ENCODE measurements around the gene ZFHX3.
"Not testable (repeated sequence)": the region's sequence is repeated elsewhere in the genome, so short reads cannot be mapped to it uniquely, and the experiment has no call there.

ZFHX3 gene

DNA sequence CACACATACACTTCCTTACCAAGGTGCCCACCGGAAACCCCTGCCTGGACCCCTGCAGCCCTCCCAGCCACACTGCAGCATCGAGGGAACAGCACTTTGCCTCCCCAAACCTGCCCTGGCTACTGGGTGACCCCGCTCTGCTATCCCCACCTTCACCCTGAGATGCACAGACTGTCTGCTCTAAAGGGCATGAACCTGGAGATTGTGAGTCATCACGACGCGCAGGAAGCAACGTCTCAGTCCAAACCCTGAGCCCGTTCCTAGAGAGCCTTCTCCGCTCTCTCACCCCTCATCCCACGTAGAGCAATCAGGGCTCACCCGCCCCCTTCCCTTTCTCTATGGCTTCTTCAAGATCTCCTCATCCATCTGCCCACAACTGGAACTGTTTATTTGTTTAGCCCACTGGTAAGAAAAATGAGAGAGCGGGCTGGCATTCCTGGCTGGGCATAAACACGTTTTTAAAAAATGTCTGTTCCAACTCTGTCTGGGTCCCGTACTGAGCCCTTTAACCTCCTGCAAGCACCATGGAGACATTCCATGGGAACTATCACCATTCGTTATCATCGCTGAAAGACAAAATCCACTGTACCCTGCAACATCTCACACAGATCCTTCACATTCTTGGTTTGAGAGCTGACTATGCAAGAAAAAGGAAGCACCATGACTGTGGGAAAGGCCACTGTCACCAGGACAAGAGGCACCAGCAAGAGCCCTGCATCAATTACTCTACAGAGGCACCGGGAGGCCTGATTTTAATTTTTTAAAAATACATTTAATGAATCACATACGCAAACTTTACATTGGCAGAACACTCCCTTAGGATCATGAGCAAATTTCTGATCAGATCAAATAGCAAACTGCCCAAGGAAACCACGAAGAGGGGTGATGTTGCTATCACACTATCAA, 28.2 kb downstream of the ZFHX3 start:
- no peak for DNase-seq

DNA sequence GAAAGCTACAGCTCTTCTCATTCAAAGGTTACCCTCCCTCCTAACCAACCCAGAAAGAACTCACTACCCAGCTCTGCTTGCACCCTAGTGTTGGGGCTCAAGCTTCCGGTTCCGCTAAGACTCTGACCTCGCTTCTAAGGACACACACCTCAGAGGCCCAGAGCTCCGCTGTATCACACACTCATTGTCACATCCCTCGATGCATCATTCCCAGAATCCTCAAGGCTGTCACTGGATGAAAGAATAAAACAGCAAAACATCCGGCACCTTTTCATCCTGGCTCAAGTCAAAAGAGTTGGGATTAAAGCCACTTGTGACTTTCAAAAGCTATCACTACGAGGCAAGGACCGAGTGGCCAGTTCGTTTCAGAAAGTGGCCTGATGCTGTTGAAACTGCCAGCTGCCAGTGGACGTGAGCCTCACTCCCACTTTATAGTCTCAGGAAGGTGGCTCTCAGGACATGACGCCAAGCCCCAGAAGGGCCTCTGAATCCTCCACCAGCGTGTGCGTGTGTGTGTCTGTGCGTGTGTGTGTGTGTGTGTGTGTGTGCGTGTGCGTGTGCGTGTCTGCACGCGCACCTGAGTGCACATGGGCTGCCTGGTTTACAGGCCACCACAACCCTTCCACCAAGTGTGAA, 29.0 kb downstream of the ZFHX3 start:
- no peak for DNase-seq

DNA sequence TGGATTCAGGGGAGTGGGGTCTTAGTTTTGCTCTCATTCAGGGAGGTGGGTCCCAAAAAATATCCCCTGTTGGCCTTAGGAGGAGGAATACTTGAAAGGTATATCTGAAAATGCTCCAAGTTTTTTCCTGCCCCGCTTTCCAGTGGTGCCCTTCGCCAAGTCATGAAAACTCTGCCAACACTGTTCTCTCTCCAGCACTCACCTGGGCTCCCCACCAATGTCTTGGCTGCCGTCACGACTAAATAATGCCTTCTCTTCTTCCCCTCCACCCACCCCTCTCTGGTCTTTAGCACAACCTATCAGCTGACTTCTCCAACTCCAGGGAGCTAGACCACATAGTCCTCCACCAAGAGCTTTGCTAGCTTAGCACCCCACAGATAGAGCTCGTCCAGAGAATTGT, 30.6 kb downstream of the ZFHX3 start:
- DNase-seq: no peak

- no peak for DNase-seq
These were observed 31.5 kb downstream of the ZFHX3 start for GRCh38 chr16:73016488-73016830.

DNA sequence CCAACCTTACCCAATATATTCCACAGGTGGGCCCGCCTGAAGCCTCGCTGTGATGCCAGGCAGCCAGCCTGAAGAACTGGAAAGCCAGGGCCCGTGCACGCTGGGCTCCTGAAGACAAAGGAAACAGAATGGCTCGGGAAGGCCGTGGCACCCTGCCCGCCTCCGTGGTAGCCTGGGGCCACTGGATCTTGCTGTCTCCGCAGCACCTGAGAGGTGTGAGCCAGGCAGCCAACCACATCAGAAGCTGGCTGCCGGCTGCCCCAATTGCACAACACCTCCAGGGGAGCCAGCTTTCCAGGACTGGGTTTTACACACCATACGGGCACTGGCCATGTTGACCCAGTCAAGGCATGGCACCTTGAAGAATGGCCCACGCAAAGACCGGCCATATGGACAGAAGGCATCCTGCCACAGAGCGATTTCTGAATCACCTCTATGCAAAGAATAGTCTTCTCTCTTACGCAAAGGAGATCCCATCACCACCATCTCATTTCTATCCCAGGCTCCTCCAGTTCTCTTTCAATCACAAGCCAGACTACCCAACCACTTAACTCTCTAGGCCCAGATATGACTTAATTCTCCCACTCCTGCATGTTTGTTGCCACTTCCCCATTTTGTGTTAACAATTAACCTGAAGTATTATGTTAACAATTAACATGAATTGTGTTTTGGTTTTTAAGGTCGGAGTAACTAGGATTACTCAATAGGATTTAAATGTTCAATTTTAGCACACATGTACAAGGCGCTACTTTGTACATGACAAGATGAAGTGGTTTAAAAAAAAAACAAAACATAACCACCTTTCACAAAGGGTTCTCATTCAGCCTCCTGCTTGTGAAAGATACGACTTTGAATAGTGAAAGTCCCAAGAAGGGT, 32.1 kb downstream of the ZFHX3 start:
- no peak for DNase-seq

DNA sequence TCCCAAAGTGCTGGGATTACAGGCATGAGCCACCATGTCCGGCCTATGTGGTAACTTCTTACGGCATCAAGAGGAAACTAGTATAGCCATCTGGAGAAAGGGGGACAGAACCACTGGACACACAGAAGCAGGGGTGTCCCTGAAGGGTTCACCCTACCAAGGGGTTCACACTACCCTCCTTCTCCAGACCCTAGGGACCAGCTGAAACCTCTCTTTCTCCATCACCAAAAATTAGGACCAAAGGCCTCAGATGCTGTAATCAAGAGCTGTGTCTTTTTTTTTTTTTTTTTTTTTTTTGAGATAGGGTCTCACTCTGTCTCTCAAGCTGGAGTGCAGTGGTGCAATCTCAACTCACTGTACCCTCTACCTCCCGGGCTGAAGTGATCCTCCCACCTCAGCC, 33.2 kb downstream of the ZFHX3 start:
- no peak for DNase-seq

DNA sequence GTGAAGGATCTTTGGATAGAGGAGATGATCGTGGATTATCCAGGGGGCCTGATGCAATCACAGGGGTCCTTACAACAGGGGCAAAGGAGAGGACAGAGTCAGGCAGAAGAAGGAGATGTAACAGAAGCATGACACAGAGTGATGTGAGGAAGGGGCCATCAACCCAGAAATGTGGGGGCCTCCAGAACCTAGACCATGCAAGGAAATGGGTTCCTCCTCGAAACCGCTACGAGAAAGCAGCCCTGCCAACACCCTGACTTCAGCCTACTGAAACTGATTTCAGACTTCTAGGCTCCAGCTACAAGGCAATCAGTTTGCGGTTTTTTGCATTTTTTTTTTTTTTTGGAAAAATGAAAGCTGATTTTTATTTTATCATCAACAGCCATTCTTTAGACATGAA, 34.0 kb downstream of the ZFHX3 start:
- DNase-seq: no peak

DNA sequence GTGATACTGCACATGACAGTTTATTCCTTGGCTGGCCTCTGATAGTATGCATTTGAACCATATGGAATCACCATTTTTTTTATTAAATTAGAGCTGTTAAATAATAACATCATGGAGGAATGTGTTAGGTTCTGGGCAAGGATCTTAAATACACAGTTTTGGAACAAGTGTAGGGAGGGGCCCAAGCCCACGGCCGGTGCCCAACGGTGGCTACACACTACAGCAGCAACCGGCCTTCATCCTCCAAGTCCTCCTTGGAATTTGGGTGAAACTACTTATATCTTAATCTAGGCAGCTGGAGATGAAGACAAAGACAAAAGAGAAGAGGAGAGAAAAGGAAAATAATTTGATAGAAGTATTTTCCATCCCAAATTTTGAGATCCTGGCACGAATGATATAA, 35.6 kb downstream of the ZFHX3 start:
- no peak for DNase-seq

DNA sequence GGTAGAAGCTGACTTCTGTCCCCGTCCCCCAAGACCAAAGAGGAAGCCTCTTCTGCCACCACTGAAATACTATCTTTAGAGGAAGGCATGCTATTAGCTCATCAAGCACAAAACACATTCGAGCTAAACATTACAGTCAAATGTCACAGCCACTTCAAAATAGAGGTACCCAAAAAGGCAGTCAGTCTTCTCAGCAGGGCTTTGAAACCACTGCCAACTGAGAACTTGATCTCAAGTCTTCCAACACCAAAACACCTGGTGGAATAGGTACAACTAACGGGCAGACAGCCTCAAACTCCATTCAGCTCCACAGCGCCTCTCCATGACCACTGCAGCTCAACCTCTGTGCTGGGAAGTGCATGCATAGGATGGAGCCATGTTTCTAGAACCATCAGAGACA, 36.0 kb downstream of the ZFHX3 start:
- DNase-seq: no peak

DNA sequence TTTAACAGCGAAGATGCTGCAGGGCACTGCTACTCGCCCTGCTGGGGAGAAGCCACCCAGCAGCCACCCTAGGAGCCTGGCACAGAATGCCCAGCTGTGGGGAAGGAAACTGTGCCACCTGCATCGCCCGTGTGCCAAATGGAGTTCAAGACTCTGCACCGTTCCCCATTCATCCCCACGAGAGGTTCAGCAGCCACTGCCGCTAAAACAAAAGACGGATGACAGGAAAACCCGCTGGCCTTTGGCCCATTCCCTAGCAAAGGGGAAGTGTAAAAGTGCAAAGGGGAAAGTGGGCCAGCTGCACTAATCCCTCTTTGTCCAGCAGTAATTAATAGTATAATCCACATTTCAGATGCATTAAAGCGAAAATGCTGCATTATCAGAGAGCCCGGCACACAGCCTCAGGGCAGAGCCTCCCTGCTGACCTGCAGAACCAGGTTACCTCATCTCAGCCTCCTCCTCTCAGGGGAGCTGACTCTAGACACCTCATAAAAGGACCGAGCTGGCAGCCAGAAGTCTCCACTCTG, 37.7 kb downstream of the ZFHX3 start:
- no peak for DNase-seq

- not testable (repeated sequence) for DNase-seq
These were observed 38.2 kb downstream of the ZFHX3 start for GRCh38 chr16:73009710-73010109.

DNA sequence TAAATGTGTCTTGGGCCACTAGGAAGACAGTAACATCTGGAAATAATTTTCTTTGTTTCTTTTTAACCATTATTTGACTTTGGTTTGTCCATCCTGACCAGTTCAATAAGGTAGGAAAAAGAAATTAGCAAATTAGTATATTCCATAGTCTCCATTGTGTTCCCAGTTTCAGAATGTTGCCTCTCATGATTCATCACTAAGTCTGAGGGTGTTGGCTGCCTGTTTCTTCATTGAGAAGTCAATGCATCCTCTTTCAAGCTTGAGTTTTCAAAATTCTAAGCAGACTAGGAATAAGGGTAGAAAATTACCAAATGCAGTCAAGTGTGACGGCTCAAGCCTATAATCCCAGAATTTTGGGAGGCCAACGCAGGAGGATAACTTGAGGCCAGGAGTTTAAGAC, 41.9 kb downstream of the ZFHX3 start:
- no peak for DNase-seq

- DNase-seq: no peak
These were observed 45.1 kb downstream of the ZFHX3 start for GRCh38 chr16:73002866-73003265.

DNA sequence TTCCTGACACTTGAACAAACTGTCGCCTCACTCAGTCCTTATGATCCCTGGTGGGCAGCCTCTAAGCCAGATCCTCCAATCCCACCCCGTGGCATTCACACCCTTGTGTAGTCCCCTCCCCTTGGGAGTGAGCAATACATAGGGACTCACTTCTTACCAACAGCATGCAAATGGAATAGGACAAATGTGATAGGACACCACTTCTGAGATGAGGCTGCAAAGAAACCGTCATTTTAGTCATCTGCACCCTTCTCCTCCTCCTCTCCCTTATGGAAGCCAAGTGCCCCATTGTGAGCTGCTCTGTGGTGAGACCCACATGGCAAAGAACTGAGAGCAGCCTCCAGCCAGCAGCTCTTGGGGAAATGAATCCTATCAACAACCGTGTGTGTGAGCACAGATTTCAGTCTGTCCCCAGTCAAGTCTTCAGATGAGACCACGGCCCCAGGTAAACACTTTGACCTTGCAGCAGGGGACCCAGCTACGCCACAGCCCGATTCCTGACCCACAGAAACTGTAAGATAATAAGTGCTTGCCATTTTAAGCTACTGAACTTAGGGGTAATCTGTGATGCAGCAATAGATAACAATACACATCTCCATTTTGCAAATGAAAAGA, 46.9 kb downstream of the ZFHX3 start:
- DNase-seq: no peak

DNA sequence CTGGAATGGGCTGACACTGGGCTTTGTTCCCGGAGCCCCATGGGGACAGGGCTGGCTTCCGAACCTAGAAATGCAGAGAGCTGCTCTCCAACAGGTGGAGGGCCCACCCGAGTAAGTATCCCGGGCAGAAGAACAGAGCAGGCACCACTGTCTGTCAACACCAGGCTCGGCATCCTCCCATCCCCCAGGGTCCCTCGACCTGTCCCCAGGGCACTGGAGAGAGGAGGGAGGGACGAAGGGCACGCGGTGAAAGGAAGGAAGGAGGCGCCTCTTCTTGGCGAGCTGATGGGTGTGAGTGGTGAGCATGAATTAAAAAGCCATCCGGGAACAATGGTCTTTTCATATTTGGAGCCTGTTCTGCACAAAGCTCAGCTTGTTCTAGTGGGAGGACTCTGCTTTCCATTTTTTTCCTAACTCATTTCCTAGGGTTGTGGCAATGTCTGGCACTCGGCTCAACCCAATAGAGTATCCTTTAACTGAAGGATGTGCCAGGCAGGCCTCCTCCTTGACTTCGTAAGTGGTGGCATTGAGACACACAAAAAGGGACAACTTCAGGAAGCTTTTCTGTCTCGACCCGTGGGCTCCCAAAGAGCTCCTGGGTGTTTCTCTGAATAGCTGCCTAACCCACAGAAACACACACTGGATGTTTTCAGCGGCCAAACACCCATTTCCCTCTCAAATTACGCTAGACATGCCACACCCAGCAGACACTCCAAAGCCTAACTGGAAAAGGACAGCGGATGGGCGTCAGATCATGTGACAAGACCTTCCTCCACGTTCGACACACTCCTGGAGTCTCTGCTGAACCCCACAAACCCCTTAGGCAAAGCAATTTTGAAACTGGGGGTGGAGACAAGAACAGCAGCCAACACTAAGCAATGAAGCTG, 47.7 kb downstream of the ZFHX3 start:
- DNase-seq: no peak

- DNase-seq: no peak
These were observed 48.3 kb downstream of the ZFHX3 start for GRCh38 chr16:72999541-73000019.

DNA sequence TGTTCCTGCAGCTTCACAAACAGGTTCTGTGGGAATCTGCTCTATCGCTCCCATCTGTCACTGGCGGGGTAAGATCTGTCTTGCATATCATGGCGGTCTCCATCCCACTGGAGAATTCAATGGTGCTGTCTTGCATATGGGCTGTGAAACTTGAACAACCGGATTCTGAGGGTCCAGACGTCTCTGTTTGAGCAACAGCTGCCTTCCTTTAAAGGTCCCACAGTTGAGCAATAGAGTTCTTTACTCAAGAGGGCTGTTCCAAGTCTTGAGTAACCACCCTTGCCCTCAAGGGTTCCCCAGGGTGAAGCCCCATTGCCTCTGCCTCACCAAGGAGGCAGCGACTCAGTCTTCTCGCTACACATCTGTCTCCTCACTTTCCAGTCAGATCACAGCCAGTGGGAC, 50.8 kb downstream of the ZFHX3 start:
- DNase-seq: no peak

- DNase-seq: no peak
These were observed 51.5 kb downstream of the ZFHX3 start for GRCh38 chr16:72996291-72997062.

DNA sequence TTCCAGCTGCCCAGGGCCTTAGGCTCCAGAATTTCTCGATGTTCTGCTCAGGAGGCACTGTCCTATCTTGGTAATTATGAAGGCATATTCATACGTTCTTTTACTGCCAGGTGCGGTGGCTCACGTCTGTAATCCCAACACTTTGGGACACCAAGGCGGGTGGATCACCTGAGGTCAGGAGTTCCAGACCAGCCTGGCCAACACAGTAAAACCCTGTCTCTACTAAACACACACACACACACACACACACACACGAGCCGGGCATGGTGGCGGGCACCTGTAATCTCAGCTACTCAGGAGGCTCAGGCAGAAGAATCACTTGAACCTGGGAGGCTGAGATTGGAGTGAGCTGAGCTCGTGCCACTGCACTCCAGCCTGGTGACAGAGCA, 52.1 kb downstream of the ZFHX3 start:
- not testable (repeated sequence) for DNase-seq

DNA sequence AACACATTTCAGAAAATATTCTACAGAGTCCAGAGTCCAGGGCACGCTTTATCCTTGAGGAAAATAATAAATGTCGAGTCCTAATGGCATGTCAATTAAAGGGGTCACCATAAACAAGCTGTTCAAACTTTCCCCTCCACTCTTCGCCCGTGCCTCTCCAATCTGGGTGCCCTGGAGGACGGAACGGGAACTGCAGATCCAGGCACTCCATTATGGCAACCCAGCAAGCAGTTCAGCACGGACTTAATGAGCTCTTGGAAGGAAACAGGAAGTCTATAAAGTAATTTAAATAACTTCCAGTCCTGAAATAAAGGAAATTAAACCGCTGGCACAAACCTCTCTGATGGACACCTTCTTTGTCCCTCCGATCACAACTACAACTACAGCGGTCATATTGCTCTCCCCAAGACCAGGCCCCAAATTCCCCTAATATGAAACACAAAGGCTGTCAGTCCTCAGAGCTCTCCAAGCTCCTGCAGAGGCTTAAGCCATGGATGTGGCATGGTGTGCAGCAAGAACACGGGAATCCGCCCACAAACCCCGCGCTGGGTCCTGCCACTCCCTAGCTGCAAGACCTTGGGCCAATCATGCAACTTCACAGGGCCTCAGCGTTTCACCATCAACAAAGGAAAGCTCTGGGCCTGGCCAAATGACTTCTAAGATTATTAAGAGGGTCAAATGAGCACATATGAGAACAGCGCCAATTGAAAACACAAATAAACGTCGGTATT, 52.6 kb downstream of the ZFHX3 start:
- DNase-seq: no peak
